ENCODE measurements around the gene CIAO1.
"Not testable (repeated sequence)": the region's sequence is repeated elsewhere in the genome, so short reads cannot be mapped to it uniquely, and the experiment has no call there.

CIAO1 gene

GRCh38 chr2:96241900-96242611, 24.0 kb upstream of the CIAO1 start:
- peaks cover 48% of the 10 kb centered on the region for H3K4me1 Mint-ChIP-seq
- no peaks in the 10 kb centered on the region for H3K27me3 Mint-ChIP-seq
- H3K9me3 Mint-ChIP-seq: no peaks in the 10 kb centered on the region
- peak overlapping the region; percentile 29 for H3K4me3 Mint-ChIP-seq
- ATAC-seq: peak; percentile 95
- peaks cover 16% of the 10 kb centered on the region for H3K36me3 Mint-ChIP-seq
- peak overlapping the region; percentile 97 for H3K27ac Mint-ChIP-seq

- Mint-ChIP-seq H3K36me3 (peaks cover 16% of the 10 kb centered on the region), H3K27me3 (no peaks in the 10 kb centered on the region), H3K27ac (peak overlapping the region; percentile 97), H3K4me1 (peaks cover 57% of the 10 kb centered on the region), H3K9me3 (no peaks in the 10 kb centered on the region), H3K4me3 (no peak overlapping the region)
- no peak for ATAC-seq
Measured at GRCh38 chr2:96243843-96244242, 22.2 kb upstream of the CIAO1 start.

DNA sequence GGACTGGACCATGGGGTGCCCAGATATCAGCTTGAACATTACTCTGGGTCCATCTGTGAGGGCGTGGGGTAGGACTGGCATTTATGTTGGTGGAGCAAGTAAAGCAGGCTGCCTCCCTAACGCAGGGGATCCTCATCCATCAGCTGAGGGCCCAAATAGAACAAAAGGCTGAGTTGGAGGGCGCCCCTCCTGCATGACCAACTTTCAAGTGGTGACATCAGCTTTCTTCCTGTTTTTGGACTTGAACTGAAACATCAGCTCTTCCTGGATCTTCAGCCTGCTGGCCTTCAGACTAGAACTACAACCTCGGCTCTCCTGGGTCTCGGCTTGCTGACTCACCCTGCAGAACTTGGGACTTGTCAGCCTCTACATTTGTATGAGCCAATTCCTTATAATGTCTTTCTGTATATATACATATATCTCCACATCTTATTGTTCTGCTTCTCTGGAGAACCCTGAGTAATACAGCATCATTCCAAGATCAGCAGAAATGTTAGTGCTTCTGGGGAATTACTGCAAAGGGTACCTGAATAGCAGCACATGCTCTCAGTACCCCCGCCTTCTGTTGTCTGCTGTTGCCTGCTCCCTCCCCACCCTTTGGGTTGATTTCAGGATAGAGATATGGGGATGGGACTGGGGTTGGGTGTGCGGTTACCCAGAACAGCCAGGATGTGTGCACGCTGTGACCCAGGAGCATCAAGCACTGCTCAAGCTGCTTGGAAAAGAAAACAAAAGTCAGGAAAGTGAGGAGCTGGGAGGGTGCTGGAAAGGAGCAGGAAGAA, 20.2 kb upstream of the CIAO1 start:
- peak; percentile 53 for ATAC-seq
- no peak overlapping the region for H3K4me3 Mint-ChIP-seq
- H3K9me3 Mint-ChIP-seq: no peaks in the 10 kb centered on the region
- H3K27ac Mint-ChIP-seq: peak overlapping the region; percentile 73
- peaks cover 61% of the 10 kb centered on the region for H3K4me1 Mint-ChIP-seq
- H3K36me3 Mint-ChIP-seq: peaks cover 23% of the 10 kb centered on the region
- H3K27me3 Mint-ChIP-seq: no peaks in the 10 kb centered on the region

GRCh38 chr2:96247009-96247408, 19.0 kb upstream of the CIAO1 start:
- Mint-ChIP-seq H3K4me3 (no peak overlapping the region), H3K27ac (peak overlapping the region; percentile 73), H3K4me1 (peaks cover 49% of the 10 kb centered on the region), H3K9me3 (no peaks in the 10 kb centered on the region), H3K27me3 (no peaks in the 10 kb centered on the region), H3K36me3 (peaks cover 31% of the 10 kb centered on the region)
- no peak for ATAC-seq

- Mint-ChIP-seq H3K27me3 (no peaks in the 10 kb centered on the region), H3K9me3 (no peaks in the 10 kb centered on the region), H3K4me1 (peaks cover 40% of the 10 kb centered on the region), H3K4me3 (no peak overlapping the region), H3K27ac (peak overlapping the region; percentile 73), H3K36me3 (peaks cover 40% of the 10 kb centered on the region)
- ATAC-seq: no peak
Measured at GRCh38 chr2:96247896-96248295, 18.1 kb upstream of the CIAO1 start.

- peaks cover 35% of the 10 kb centered on the region for H3K4me1 Mint-ChIP-seq
- H3K27ac Mint-ChIP-seq: no peak overlapping the region
- H3K4me3 Mint-ChIP-seq: no peak overlapping the region
- no peaks in the 10 kb centered on the region for H3K9me3 Mint-ChIP-seq
- no peak for ATAC-seq
- H3K36me3 Mint-ChIP-seq: peaks cover 47% of the 10 kb centered on the region
- H3K27me3 Mint-ChIP-seq: no peaks in the 10 kb centered on the region
Measured at GRCh38 chr2:96248624-96249023, 17.4 kb upstream of the CIAO1 start.

GRCh38 chr2:96249654-96250053, 16.4 kb upstream of the CIAO1 start:
- H3K9me3 Mint-ChIP-seq: no peaks in the 10 kb centered on the region
- peaks cover 57% of the 10 kb centered on the region for H3K36me3 Mint-ChIP-seq
- no peaks in the 10 kb centered on the region for H3K27me3 Mint-ChIP-seq
- H3K4me1 Mint-ChIP-seq: peaks cover 35% of the 10 kb centered on the region
- H3K27ac Mint-ChIP-seq: peak overlapping the region; percentile 55
- ATAC-seq: no peak
- no peak overlapping the region for H3K4me3 Mint-ChIP-seq

GRCh38 chr2:96250188-96250587, 15.8 kb upstream of the CIAO1 start:
- H3K9me3 Mint-ChIP-seq: no peaks in the 10 kb centered on the region
- peaks cover 36% of the 10 kb centered on the region for H3K4me1 Mint-ChIP-seq
- H3K27me3 Mint-ChIP-seq: no peaks in the 10 kb centered on the region
- peak overlapping the region; percentile 55 for H3K27ac Mint-ChIP-seq
- peaks cover 60% of the 10 kb centered on the region for H3K36me3 Mint-ChIP-seq
- no peak overlapping the region for H3K4me3 Mint-ChIP-seq
- no peak for ATAC-seq

- Mint-ChIP-seq H3K36me3 (peaks cover 66% of the 10 kb centered on the region), H3K27me3 (no peaks in the 10 kb centered on the region), H3K4me3 (no peak overlapping the region), H3K27ac (no peak overlapping the region), H3K9me3 (no peaks in the 10 kb centered on the region), H3K4me1 (peaks cover 36% of the 10 kb centered on the region)
- ATAC-seq: no peak
Measured at GRCh38 chr2:96251721-96252292, 14.2 kb upstream of the CIAO1 start.

- H3K9me3 Mint-ChIP-seq: no peaks in the 10 kb centered on the region
- no peak for ATAC-seq
- H3K27ac Mint-ChIP-seq: no peak overlapping the region
- no peaks in the 10 kb centered on the region for H3K27me3 Mint-ChIP-seq
- peaks cover 67% of the 10 kb centered on the region for H3K36me3 Mint-ChIP-seq
- no peak overlapping the region for H3K4me3 Mint-ChIP-seq
- peaks cover 35% of the 10 kb centered on the region for H3K4me1 Mint-ChIP-seq
Measured at GRCh38 chr2:96252526-96252925, 13.5 kb upstream of the CIAO1 start.

DNA sequence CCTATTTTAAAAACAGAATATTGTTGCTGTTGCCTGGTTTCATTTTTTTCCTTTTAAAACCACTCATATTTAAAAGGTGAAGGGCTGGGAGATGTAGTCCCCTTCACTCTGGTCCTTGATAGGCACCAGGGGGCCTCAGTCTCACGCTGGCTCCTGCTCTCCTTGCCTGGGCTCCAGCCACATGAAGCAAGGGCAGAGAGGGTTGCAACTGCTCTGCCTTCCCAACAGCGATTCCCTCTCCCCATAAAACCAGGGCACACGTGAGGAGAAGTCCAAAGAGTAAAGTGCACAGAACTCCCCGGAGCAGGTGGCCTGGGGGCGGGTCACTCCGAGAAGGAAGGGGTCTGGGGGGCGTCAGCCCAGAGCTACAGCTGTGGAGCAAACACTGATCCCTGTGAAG, 13.0 kb upstream of the CIAO1 start:
- no peaks in the 10 kb centered on the region for H3K9me3 Mint-ChIP-seq
- H3K4me3 Mint-ChIP-seq: no peak overlapping the region
- H3K27ac Mint-ChIP-seq: no peak overlapping the region
- peaks cover 33% of the 10 kb centered on the region for H3K4me1 Mint-ChIP-seq
- no peaks in the 10 kb centered on the region for H3K27me3 Mint-ChIP-seq
- ATAC-seq: no peak
- peaks cover 67% of the 10 kb centered on the region for H3K36me3 Mint-ChIP-seq

DNA sequence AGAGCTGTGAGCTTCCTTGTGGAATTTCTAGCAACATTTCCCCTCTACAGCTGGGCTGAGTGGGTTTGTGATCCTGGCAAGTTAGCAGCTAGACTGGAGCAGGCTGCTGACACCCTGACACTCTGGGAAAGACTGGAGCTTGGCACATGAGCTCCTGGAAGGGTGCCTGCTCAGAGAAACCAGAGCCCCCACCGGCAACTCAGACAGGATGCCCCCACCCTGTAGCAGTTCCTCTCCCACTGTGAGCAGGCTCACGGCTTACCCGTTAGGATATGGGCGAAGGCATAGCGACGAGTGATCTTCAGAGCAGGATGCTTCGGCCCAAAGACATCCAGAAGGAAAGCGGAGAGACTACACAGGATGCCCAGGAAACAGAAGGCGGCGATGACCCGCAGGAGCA, 11.5 kb upstream of the CIAO1 start:
- Mint-ChIP-seq H3K27me3 (no peaks in the 10 kb centered on the region), H3K4me3 (no peak overlapping the region), H3K4me1 (peaks cover 48% of the 10 kb centered on the region), H3K27ac (peak overlapping the region; percentile 90), H3K9me3 (no peaks in the 10 kb centered on the region), H3K36me3 (peaks cover 63% of the 10 kb centered on the region)
- no peak for ATAC-seq

GRCh38 chr2:96256611-96257113, 9.4 kb upstream of the CIAO1 start:
- H3K27ac Mint-ChIP-seq: peak overlapping the region; percentile 90
- H3K27me3 Mint-ChIP-seq: no peaks in the 10 kb centered on the region
- H3K9me3 Mint-ChIP-seq: no peaks in the 10 kb centered on the region
- H3K4me3 Mint-ChIP-seq: peak overlapping the region; percentile 62
- peaks cover 59% of the 10 kb centered on the region for H3K4me1 Mint-ChIP-seq
- peaks cover 49% of the 10 kb centered on the region for H3K36me3 Mint-ChIP-seq
- no peak for ATAC-seq

- peak overlapping the region; percentile 77 for H3K27ac Mint-ChIP-seq
- H3K27me3 Mint-ChIP-seq, ATAC-seq, H3K9me3 Mint-ChIP-seq, H3K4me3 Mint-ChIP-seq: not testable (repeated sequence)
- H3K36me3 Mint-ChIP-seq: peaks cover 38% of the 10 kb centered on the region
- peaks cover 65% of the 10 kb centered on the region for H3K4me1 Mint-ChIP-seq
Measured at GRCh38 chr2:96257744-96258143, 8.3 kb upstream of the CIAO1 start.

DNA sequence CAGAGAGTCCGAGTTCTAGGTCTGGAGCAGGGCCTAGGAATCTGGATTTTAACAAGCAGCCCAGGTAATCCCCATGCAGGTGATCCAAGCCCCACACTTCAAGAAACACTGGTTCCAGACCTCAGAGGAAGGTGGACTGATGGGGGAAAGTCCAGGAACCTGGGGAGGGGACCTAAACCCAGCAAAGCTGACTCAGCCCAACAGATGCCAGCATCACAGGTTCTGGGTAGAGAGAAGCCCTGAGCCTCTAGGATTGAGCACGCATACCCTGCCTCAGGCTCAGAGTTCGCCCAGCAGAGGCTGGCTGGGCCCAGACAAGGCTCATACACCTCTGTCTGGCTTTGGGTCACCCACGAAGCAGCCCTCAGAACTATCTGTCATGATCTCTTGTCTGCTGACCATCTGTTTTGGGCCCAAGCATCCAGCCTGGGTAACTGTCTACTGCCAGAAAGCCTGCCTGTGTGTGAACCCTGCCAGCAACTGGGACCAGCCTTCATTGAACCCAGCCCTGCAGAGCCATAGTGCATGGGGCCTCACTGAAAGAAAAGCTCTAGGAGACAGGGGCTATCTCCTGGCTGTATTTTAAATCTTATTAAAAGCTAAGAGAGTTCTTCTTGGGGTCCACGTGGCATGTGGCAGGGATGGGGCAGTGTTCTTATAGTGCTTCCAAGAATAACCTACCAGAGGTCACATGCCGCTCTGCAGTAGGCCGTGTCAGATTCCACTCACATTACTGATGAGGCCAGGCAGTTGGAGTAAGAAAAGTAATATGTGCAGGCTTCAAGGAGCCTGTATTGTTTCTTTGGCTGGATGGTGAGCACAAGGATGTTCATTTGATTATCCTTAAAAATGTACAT, 7.6 kb upstream of the CIAO1 start:
- no peaks in the 10 kb centered on the region for H3K27me3 Mint-ChIP-seq
- peak overlapping the region; percentile 77 for H3K27ac Mint-ChIP-seq
- ATAC-seq: no peak
- peaks cover 32% of the 10 kb centered on the region for H3K36me3 Mint-ChIP-seq
- no peak overlapping the region for H3K4me3 Mint-ChIP-seq
- H3K9me3 Mint-ChIP-seq: no peaks in the 10 kb centered on the region
- H3K4me1 Mint-ChIP-seq: peaks cover 67% of the 10 kb centered on the region

All from stimulated activated memory B cell treated with anti-CD40 and anti-IgM and Interleukin-4, amounts not matched to agents 10 μg/mL and 1 μg/mL and 100 μg/mL, for 72 hours (primary cell).